H9 (cell line): ENCODE results near the gene FCRL6. TPM values are rescaled to one million over a fixed set of nuclear protein-coding genes. Genes with fewer than 3 reads are reported as not detected.

Source experiments
- DNase-seq: peaks from one replicate; pipeline ENCODE4 v3.0.0-alpha.2; 2017
- H2AFZ ChIP-seq: one replicate; pipeline ENCODE4 v1.6.1; 2013; ENCODE audit warnings: mild to moderate bottlenecking, low read length, control low read depth, moderate library complexity
- H2AK5ac ChIP-seq: 2 replicates; pipeline ENCODE4 v1.6.1; 2013; ENCODE audit warnings: low read length, control low read depth, mixed read lengths; ENCODE audit not compliant: insufficient read length
- H2BK120ac ChIP-seq: one replicate; pipeline ENCODE4 v1.6.1; 2013; ENCODE audit warnings: low read depth, mild to moderate bottlenecking, low read length, control low read depth, inconsistent platforms; ENCODE audit not compliant: poor library complexity, severe bottlenecking
- H2BK12ac ChIP-seq: 2 replicates; pipeline ENCODE4 v1.6.1; 2013; ENCODE audit warnings: low read length, control low read depth, mixed read lengths, low read depth; ENCODE audit not compliant: insufficient read length
- H2BK15ac ChIP-seq: 2 replicates; pipeline ENCODE4 v1.6.1; 2013; ENCODE audit warnings: low read depth, low read length, control low read depth
- H2BK20ac ChIP-seq: one replicate; pipeline ENCODE4 v1.6.1; 2013; ENCODE audit warnings: low read depth, mild to moderate bottlenecking, low read length, control low read depth, inconsistent platforms; ENCODE audit not compliant: poor library complexity, severe bottlenecking
- H2BK5ac ChIP-seq: 2 replicates; pipeline ENCODE4 v1.6.1; 2013; ENCODE audit warnings: low read length, control low read depth, mixed read lengths; ENCODE audit not compliant: insufficient read length
- H3K14ac ChIP-seq: 2 replicates; pipeline ENCODE4 v1.6.1; 2013; ENCODE audit warnings: low read length, control low read depth; ENCODE audit not compliant: insufficient read depth
- H3K18ac ChIP-seq: 2 replicates; pipeline ENCODE4 v1.6.1; 2013; ENCODE audit warnings: low read depth, mild to moderate bottlenecking, mixed read lengths, low read length, control low read depth; ENCODE audit not compliant: insufficient read length
- H3K23ac ChIP-seq: 2 replicates; pipeline ENCODE4 v1.6.1; 2013; ENCODE audit warnings: low read length, control low read depth, mixed read lengths, low read depth; ENCODE audit not compliant: insufficient read length
- H3K23me2 ChIP-seq: 2 replicates; pipeline ENCODE4 v1.6.1; 2013; ENCODE audit warnings: low read depth, mild to moderate bottlenecking, mixed read lengths, low read length, control low read depth; ENCODE audit not compliant: insufficient read length, poor library complexity, severe bottlenecking
- H3K27ac ChIP-seq: 2 replicates; pipeline ENCODE4 v1.5.1; 2013; ENCODE audit warnings: low read length, control low read depth, mixed read lengths, low read depth; ENCODE audit not compliant: insufficient read length
- H3K27me3 ChIP-seq: 2 replicates; pipeline ENCODE4 v1.6.1; 2013; ENCODE audit warnings: low read length, control low read depth, inconsistent platforms; ENCODE audit not compliant: insufficient read depth
- H3K4ac ChIP-seq: 2 replicates; pipeline ENCODE4 v1.6.1; 2013; ENCODE audit warnings: low read depth, mild to moderate bottlenecking, control low read depth, inconsistent platforms, low read length, moderate library complexity
- H3K4me1 ChIP-seq: 2 replicates; pipeline ENCODE4 v1.6.1; 2013; ENCODE audit warnings: low read length, control low read depth, inconsistent platforms; ENCODE audit not compliant: insufficient read depth
- H3K4me2 ChIP-seq: 2 replicates; pipeline ENCODE4 v1.6.1; 2013; ENCODE audit warnings: low read length, control low read depth, mixed read lengths; ENCODE audit not compliant: insufficient read length, insufficient read depth
- H3K56ac ChIP-seq: 2 replicates; pipeline ENCODE4 v1.6.1; 2013; ENCODE audit warnings: low read depth, mild to moderate bottlenecking, mixed read lengths, low read length, control low read depth; ENCODE audit not compliant: insufficient read length
- H3K79me1 ChIP-seq: 2 replicates; pipeline ENCODE4 v1.6.1; 2013; ENCODE audit warnings: low read depth, mild to moderate bottlenecking, moderate library complexity, low read length, control low read depth, inconsistent platforms; ENCODE audit not compliant: insufficient read depth, poor library complexity, severe bottlenecking
- H3K79me2 ChIP-seq: 2 replicates; pipeline ENCODE4 v1.6.1; 2013; ENCODE audit warnings: low read length, control low read depth, inconsistent platforms; ENCODE audit not compliant: insufficient read depth
- H3K9ac ChIP-seq: 2 replicates; pipeline ENCODE4 v1.6.1; 2013; ENCODE audit warnings: low read length, control low read depth, mixed read lengths; ENCODE audit not compliant: insufficient read length; ENCODE audit errors: extremely low read depth
- H3K9me3 ChIP-seq: one replicate; pipeline ENCODE4 v1.6.1; 2013; ENCODE audit warnings: low read depth, low read length, inconsistent platforms; ENCODE audit not compliant: control insufficient read depth
- H3T11ph ChIP-seq: one replicate; pipeline ENCODE4 v1.6.1; 2013; ENCODE audit warnings: mild to moderate bottlenecking, low read length, control low read depth, inconsistent platforms
- H4K20me1 ChIP-seq: one replicate; pipeline ENCODE4 v1.6.1; 2013; ENCODE audit not compliant: control insufficient read depth, insufficient read length, insufficient read depth
- H4K5ac ChIP-seq: 2 replicates; pipeline ENCODE4 v1.6.1; 2013; ENCODE audit warnings: low read depth, mild to moderate bottlenecking, mixed read lengths, low read length, control low read depth; ENCODE audit not compliant: insufficient read length
- H4K8ac ChIP-seq: replicated peaks from 2 replicates; pipeline ENCODE4 v1.6.1; 2013; ENCODE audit warnings: low read length, control low read depth, mixed read lengths, low read depth; ENCODE audit not compliant: insufficient read length
- H4K91ac ChIP-seq: 2 replicates; pipeline ENCODE4 v1.6.1; 2013; ENCODE audit warnings: low read depth, mild to moderate bottlenecking, moderate library complexity, mixed read lengths, low read length, control low read depth; ENCODE audit not compliant: insufficient read length
- H3K27ac Mint-ChIP-seq, 3 experiments: 2 replicates in 2 of 3; 3 replicates in 1 of 3; pipeline ENCODE4 v1.8.0; 2020 to 2021; ENCODE audit warnings: mixed read lengths in 3 of 3, mild to moderate bottlenecking in 1 of 3, moderate library complexity in 1 of 3
- H3K27me3 Mint-ChIP-seq: 2 replicates; pipeline ENCODE4 v1.8.0; 2021; ENCODE audit warnings: low read depth, mild to moderate bottlenecking, moderate library complexity, mixed read lengths
- H3K36me3 Mint-ChIP-seq, 3 experiments: 2 replicates in 2 of 3; 3 replicates in 1 of 3; pipeline ENCODE4 v1.8.0; 2020 to 2021; ENCODE audit warnings: low read depth in 3 of 3, mixed read lengths in 3 of 3; ENCODE audit not compliant: insufficient read depth in 1 of 3
- H3K4me1 Mint-ChIP-seq, 2 experiments: 2 replicates each; pipeline ENCODE4 v1.8.0; 2020; ENCODE audit warnings: mixed read lengths in 2 of 2
- H3K4me3 Mint-ChIP-seq, 2 experiments: 2 replicates in 1 of 2; 3 replicates in 1 of 2; pipeline ENCODE4 v1.8.0; 2020 to 2021; ENCODE audit warnings: mild to moderate bottlenecking in 2 of 2, mixed read lengths in 2 of 2, moderate library complexity in 1 of 2
- H3K9me3 Mint-ChIP-seq, 2 experiments: 2 replicates in 1 of 2; 3 replicates in 1 of 2; pipeline ENCODE4 v1.8.0; 2020; ENCODE audit warnings: mild to moderate bottlenecking in 2 of 2, mixed read lengths in 2 of 2, moderate library complexity in 1 of 2
- CTCF ChIP-seq: fragments of 200-600 bp; sonication (generic); conservative IDR thresholded peaks from 3 replicates; pipeline ENCODE4 v1.8.0; 2021; ENCODE audit warnings: antibody characterized with exemption, mild to moderate bottlenecking
- WGBS: extraction: QIAGEN DNeasy Blood & Tissue Kit; methylation state at CpG from one replicate; pipeline ENCODE4 v1.1.7; 2013; ENCODE audit warnings: missing lambda C conversion rate, low lambda C conversion rate, mixed read lengths; ENCODE audit not compliant: insufficient read length; ENCODE audit errors: extremely low coverage; 5-methylcytosine and 5-hydroxymethylcytosine counted together
- total RNA-seq: library from RNA; stranded (reverse); gene quantifications from 2 replicates; pipeline ENCODE4 v1.2.1, GENCODE V29; 2021

The FCRL6 gene
- total RNA-seq, 1 experiment from 2014 or later: not detected

GRCh38 chr1:159804924-159805323 lies 2.8 kb downstream of the FCRL6 start:
- no peak overlapping the region for H2BK5ac ChIP-seq
- no peaks in the 10 kb centered on the region for H4K20me1 ChIP-seq
- H4K8ac ChIP-seq: no peak overlapping the region
- H3K9me3 ChIP-seq: no peaks in the 10 kb centered on the region
- H3K4me1 ChIP-seq: no peaks in the 10 kb centered on the region
- no peak overlapping the region for H3K14ac ChIP-seq
- no peak overlapping the region for H2BK12ac ChIP-seq
- H3T11ph ChIP-seq: no peak overlapping the region
- H3K9ac ChIP-seq: no peak overlapping the region
- H3K18ac ChIP-seq: no peak overlapping the region
- Mint-ChIP-seq H3K36me3 (no peaks in the 10 kb centered on the region; a peak in 1 of 7 replicates), H3K27me3 (peaks cover 22% of the 10 kb centered on the region), H3K27ac (no peak overlapping the region), H3K4me1 (no peaks in the 10 kb centered on the region), H3K9me3 (no peaks in the 10 kb centered on the region), H3K4me3 (no peak overlapping the region)
- no peak overlapping the region for H2BK15ac ChIP-seq
- H2AFZ ChIP-seq: no peak overlapping the region
- H3K27me3 ChIP-seq: no peaks in the 10 kb centered on the region
- no peak overlapping the region for H4K5ac ChIP-seq
- no peak for TF ChIP-seq CTCF
- no CpG with 5 or more reads among the region's 2 CpGs for WGBS
- H3K4me2 ChIP-seq: no peak overlapping the region
- H3K56ac ChIP-seq: no peak overlapping the region
- no peaks in the 10 kb centered on the region for H3K23me2 ChIP-seq
- no peak overlapping the region for H4K91ac ChIP-seq
- H3K79me2 ChIP-seq: no peaks in the 10 kb centered on the region
- no peak overlapping the region for H3K4ac ChIP-seq
- no peak overlapping the region for H3K27ac ChIP-seq
- no peak overlapping the region for H2AK5ac ChIP-seq
- H2BK20ac ChIP-seq: no peak overlapping the region
- no peaks in the 10 kb centered on the region for H3K79me1 ChIP-seq
- DNase-seq: no peak
- no peak overlapping the region for H2BK120ac ChIP-seq
- no peak overlapping the region for H3K23ac ChIP-seq
